Measurements from ENCODE around the gene SUCLG2.

SUCLG2 gene

GRCh38 chr3:67377299-67377698 is 277.1 kb downstream of the SUCLG2 start:
- Histone ChIP-seq H3K9ac (ENCODE audit: low read length) (no peak overlapping the region), H3K4me3 (ENCODE audit: low read length) (no peak overlapping the region), H3K27ac (ENCODE audit: low read depth, low read length) (no peak overlapping the region), H3K27me3 (ENCODE audit: control insufficient read depth, insufficient read depth, low read length) (no peaks in the 10 kb centered on the region), H3K4me1 (ENCODE audit: control insufficient read depth, insufficient read depth, low read length) (no peaks in the 10 kb centered on the region), H3K36me3 (ENCODE audit: control insufficient read depth, insufficient read depth, low read length) (no peaks in the 10 kb centered on the region)

- Histone ChIP-seq H3K4me1 (ENCODE audit: control insufficient read depth, insufficient read depth, low read length) (no peaks in the 10 kb centered on the region), H3K4me3 (ENCODE audit: low read length) (no peak overlapping the region), H3K9ac (ENCODE audit: low read length) (no peak overlapping the region), H3K27ac (ENCODE audit: low read depth, low read length) (no peak overlapping the region), H3K27me3 (ENCODE audit: control insufficient read depth, insufficient read depth, low read length) (no peaks in the 10 kb centered on the region), H3K36me3 (ENCODE audit: control insufficient read depth, insufficient read depth, low read length) (no peaks in the 10 kb centered on the region)
These were observed 278.0 kb downstream of the SUCLG2 start for GRCh38 chr3:67376416-67376815.

GRCh38 chr3:67375976-67376375 is 278.4 kb downstream of the SUCLG2 start:
- H3K27ac ChIP-seq (ENCODE audit: low read depth, low read length) = no peak overlapping the region
- no peak overlapping the region for H3K4me3 ChIP-seq (ENCODE audit: low read length)
- no peaks in the 10 kb centered on the region for H3K36me3 ChIP-seq (ENCODE audit: control insufficient read depth, insufficient read depth, low read length)
- no peak overlapping the region for H3K9ac ChIP-seq (ENCODE audit: low read length)
- no peaks in the 10 kb centered on the region for H3K27me3 ChIP-seq (ENCODE audit: control insufficient read depth, insufficient read depth, low read length)
- no peaks in the 10 kb centered on the region for H3K4me1 ChIP-seq (ENCODE audit: control insufficient read depth, insufficient read depth, low read length)

- H3K9ac ChIP-seq (ENCODE audit: low read length) = no peak overlapping the region
These were observed 291.7 kb downstream of the SUCLG2 start for GRCh38 chr3:67362686-67363085.

GRCh38 chr3:67361770-67362169 is 292.6 kb downstream of the SUCLG2 start:
- Histone ChIP-seq H3K4me3 (ENCODE audit: low read length) (no peak overlapping the region), H3K27ac (ENCODE audit: low read depth, low read length) (no peak overlapping the region), H3K27me3 (ENCODE audit: control insufficient read depth, insufficient read depth, low read length) (no peaks in the 10 kb centered on the region), H3K4me1 (ENCODE audit: control insufficient read depth, insufficient read depth, low read length) (no peaks in the 10 kb centered on the region), H3K36me3 (ENCODE audit: control insufficient read depth, insufficient read depth, low read length) (no peaks in the 10 kb centered on the region), H3K9ac (ENCODE audit: low read length) (no peak overlapping the region)

More at GRCh38 chr3:67362686-67363085, 291.7 kb downstream of the SUCLG2 start:
- Histone ChIP-seq H3K4me3 (ENCODE audit: low read length) (no peak overlapping the region), H3K36me3 (ENCODE audit: control insufficient read depth, insufficient read depth, low read length) (no peaks in the 10 kb centered on the region), H3K4me1 (ENCODE audit: control insufficient read depth, insufficient read depth, low read length) (no peaks in the 10 kb centered on the region), H3K27ac (ENCODE audit: low read depth, low read length) (no peak overlapping the region), H3K27me3 (ENCODE audit: control insufficient read depth, insufficient read depth, low read length) (no peaks in the 10 kb centered on the region)

- Histone ChIP-seq H3K9ac (ENCODE audit: low read length) (no peak overlapping the region), H3K4me1 (ENCODE audit: control insufficient read depth, insufficient read depth, low read length) (no peaks in the 10 kb centered on the region), H3K4me3 (ENCODE audit: low read length) (no peak overlapping the region), H3K27me3 (ENCODE audit: control insufficient read depth, insufficient read depth, low read length) (no peaks in the 10 kb centered on the region), H3K36me3 (ENCODE audit: control insufficient read depth, insufficient read depth, low read length) (no peaks in the 10 kb centered on the region), H3K27ac (ENCODE audit: low read depth, low read length) (no peak overlapping the region)
These were observed 293.1 kb downstream of the SUCLG2 start for GRCh38 chr3:67361323-67361722.

GRCh38 chr3:67357610-67358458 is 296.6 kb downstream of the SUCLG2 start:
- H3K4me1 ChIP-seq (ENCODE audit: control insufficient read depth, insufficient read depth, low read length) = no peaks in the 10 kb centered on the region
- H3K9ac ChIP-seq (ENCODE audit: low read length) = no peak overlapping the region
- no peaks in the 10 kb centered on the region for H3K27me3 ChIP-seq (ENCODE audit: control insufficient read depth, insufficient read depth, low read length)
- H3K36me3 ChIP-seq (ENCODE audit: control insufficient read depth, insufficient read depth, low read length) = no peaks in the 10 kb centered on the region
- no peak overlapping the region for H3K4me3 ChIP-seq (ENCODE audit: low read length)
- no peak overlapping the region for H3K27ac ChIP-seq (ENCODE audit: low read depth, low read length)

- H3K36me3 ChIP-seq (ENCODE audit: control insufficient read depth, insufficient read depth, low read length) = no peaks in the 10 kb centered on the region
- H3K4me3 ChIP-seq (ENCODE audit: low read length) = no peak overlapping the region
- no peaks in the 10 kb centered on the region for H3K4me1 ChIP-seq (ENCODE audit: control insufficient read depth, insufficient read depth, low read length)
- no peak overlapping the region for H3K9ac ChIP-seq (ENCODE audit: low read length)
- H3K27me3 ChIP-seq (ENCODE audit: control insufficient read depth, insufficient read depth, low read length) = no peaks in the 10 kb centered on the region
- no peak overlapping the region for H3K27ac ChIP-seq (ENCODE audit: low read depth, low read length)
These were observed 304.7 kb downstream of the SUCLG2 start for GRCh38 chr3:67349551-67350174.

- H3K27ac ChIP-seq (ENCODE audit: low read depth, low read length) = no peak overlapping the region
These were observed 308.3 kb downstream of the SUCLG2 start for GRCh38 chr3:67346081-67346480.

GRCh38 chr3:67335813-67336212 is 318.6 kb downstream of the SUCLG2 start:
- H3K4me3 ChIP-seq (ENCODE audit: low read length) = no peak overlapping the region

More at GRCh38 chr3:67346081-67346480, 308.3 kb downstream of the SUCLG2 start:
- Histone ChIP-seq H3K4me3 (ENCODE audit: low read length) (no peak overlapping the region), H3K9ac (ENCODE audit: low read length) (no peak overlapping the region), H3K27me3 (ENCODE audit: control insufficient read depth, insufficient read depth, low read length) (no peaks in the 10 kb centered on the region), H3K36me3 (ENCODE audit: control insufficient read depth, insufficient read depth, low read length) (no peaks in the 10 kb centered on the region), H3K4me1 (ENCODE audit: control insufficient read depth, insufficient read depth, low read length) (no peaks in the 10 kb centered on the region)

GRCh38 chr3:67334588-67334987 is 319.8 kb downstream of the SUCLG2 start:
- H3K27ac ChIP-seq (ENCODE audit: low read depth, low read length) = no peak overlapping the region
- H3K9ac ChIP-seq (ENCODE audit: low read length) = no peak overlapping the region
- no peaks in the 10 kb centered on the region for H3K27me3 ChIP-seq (ENCODE audit: control insufficient read depth, insufficient read depth, low read length)

More at GRCh38 chr3:67335813-67336212, 318.6 kb downstream of the SUCLG2 start:
- Histone ChIP-seq H3K27me3 (ENCODE audit: control insufficient read depth, insufficient read depth, low read length) (no peaks in the 10 kb centered on the region), H3K27ac (ENCODE audit: low read depth, low read length) (no peak overlapping the region), H3K9ac (ENCODE audit: low read length) (no peak overlapping the region), H3K36me3 (ENCODE audit: control insufficient read depth, insufficient read depth, low read length) (no peaks in the 10 kb centered on the region), H3K4me1 (ENCODE audit: control insufficient read depth, insufficient read depth, low read length) (no peaks in the 10 kb centered on the region)

GRCh38 chr3:67329358-67329757 is 325.1 kb downstream of the SUCLG2 start:
- Histone ChIP-seq H3K27ac (ENCODE audit: low read depth, low read length) (no peak overlapping the region), H3K27me3 (ENCODE audit: control insufficient read depth, insufficient read depth, low read length) (no peaks in the 10 kb centered on the region), H3K4me3 (ENCODE audit: low read length) (no peak overlapping the region), H3K9ac (ENCODE audit: low read length) (no peak overlapping the region), H3K36me3 (ENCODE audit: control insufficient read depth, insufficient read depth, low read length) (no peaks in the 10 kb centered on the region), H3K4me1 (ENCODE audit: control insufficient read depth, insufficient read depth, low read length) (no peaks in the 10 kb centered on the region)

More at GRCh38 chr3:67334588-67334987, 319.8 kb downstream of the SUCLG2 start:
- no peak overlapping the region for H3K4me3 ChIP-seq (ENCODE audit: low read length)
- H3K4me1 ChIP-seq (ENCODE audit: control insufficient read depth, insufficient read depth, low read length) = no peaks in the 10 kb centered on the region
- H3K36me3 ChIP-seq (ENCODE audit: control insufficient read depth, insufficient read depth, low read length) = no peaks in the 10 kb centered on the region

Data from rectal smooth muscle tissue (tissue), 1 donor.